HepG2 (cell line): ENCODE measurements around the gene SH2D1B. TPM values are rescaled to one million over a fixed set of nuclear protein-coding genes. Genes with fewer than 3 reads are reported as not detected.

Experiments
- ATAC-seq: fragments of 200-7000 bp; cut with Tn5 transposase; 3 replicates; pipeline ENCODE4 v1.9.1; 2020; ENCODE audit warnings: mild to moderate bottlenecking, moderate library complexity
- BruUV-seq: library from RNA; stranded (reverse); fragments of 400-500 nt; replicated peaks from 2 replicates; lab custom pipeline; 2021; lab: Mats Ljungman, UMichigan
- CTCF ChIA-PET: fragments of 300-600 bp; formaldehyde crosslinking; extraction: SDS; loops from one replicate; lab custom pipeline; 2021; ENCODE audit warnings: low total read pairs, inconsistent platforms, low intra/inter-chr PET ratio; lab: Yijun Ruan, JAX
- POLR2A ChIA-PET: fragments of 350-600 bp; sonication (Branson Sonifier 250); formaldehyde crosslinking; loops from one replicate; lab custom pipeline; 2020; ENCODE audit warnings: antibody characterized with exemption, inconsistent platforms; lab: Yijun Ruan, JAX
- DNase-seq: peaks from one replicate; pipeline ENCODE4 v3.0.0-alpha.2; 2015; ENCODE audit warnings: low spot score
- FAIRE-seq: peaks from 3 replicates; lab custom pipeline; 2011; peaks lifted over from hg19 to GRCh38; lab: Jason Lieb, UNC
- H2AFZ ChIP-seq: one replicate; pipeline ENCODE4 v1.6.1; 2011; ENCODE audit warnings: low read length, inconsistent platforms
- H3K27ac ChIP-seq: fragments of 300-600 bp; 3 replicates; pipeline ENCODE4 v1.8.0; 2011; ENCODE audit warnings: mixed run types, mild to moderate bottlenecking, mixed read lengths, low read length, inconsistent platforms; ENCODE audit not compliant: insufficient read depth; ENCODE audit errors: extremely low read length
- H3K27me3 ChIP-seq, 2 experiments: fragments of 200-600 bp in 1 of 2; 2 replicates in 1 of 2; 3 replicates in 1 of 2; pipeline versions ENCODE4 v1.6.0 to v1.8.0; 2011; ENCODE audit warnings: low read length in 2 of 2, mild to moderate bottlenecking in 2 of 2, moderate library complexity in 2 of 2, inconsistent platforms in 1 of 2; ENCODE audit not compliant: insufficient read depth in 2 of 2, control insufficient read depth in 1 of 2
- H3K36me3 ChIP-seq, 2 experiments: fragments of 200-600 bp in 1 of 2; replicated peaks in 1 of 2; 2 replicates in 1 of 2; 3 replicates in 1 of 2; pipeline versions ENCODE4 v1.5.1 to v1.8.0; 2011; ENCODE audit warnings: low read length in 2 of 2, inconsistent platforms in 1 of 2; ENCODE audit not compliant: insufficient read depth in 2 of 2, control insufficient read depth in 1 of 2
- H3K4me1 ChIP-seq: 2 replicates; pipeline ENCODE4 v1.5.1; 2012; ENCODE audit warnings: low read length, inconsistent platforms; ENCODE audit not compliant: insufficient read depth
- H3K4me2 ChIP-seq: 2 replicates; pipeline ENCODE4 v1.6.0; 2011; ENCODE audit warnings: low read depth, low read length, inconsistent platforms
- H3K4me3 ChIP-seq, 3 experiments: fragments of 200-600 bp in 1 of 3; sonication (generic), shearing (Covaris generic) in 1 of 3; replicated peaks in 1 of 3; 2 replicates each; pipeline ENCODE4 v1.5.1; 2011 to 2016; ENCODE audit warnings: low read length in 3 of 3, inconsistent platforms in 2 of 3, low read depth in 2 of 3, mild to moderate bottlenecking in 2 of 3, control low read depth in 1 of 3, mixed read lengths in 1 of 3; ENCODE audit not compliant: insufficient read depth in 1 of 3
- H3K79me2 ChIP-seq: one replicate; pipeline ENCODE4 v1.6.1; 2011; ENCODE audit warnings: low read length, inconsistent platforms; ENCODE audit not compliant: insufficient read depth
- H3K9ac ChIP-seq: 2 replicates; pipeline ENCODE4 v1.6.0; 2011; ENCODE audit warnings: mild to moderate bottlenecking, low read depth, low read length, inconsistent platforms; ENCODE audit not compliant: insufficient read depth
- H3K9me3 ChIP-seq: 2 replicates; pipeline ENCODE4 v1.5.1; 2012; ENCODE audit warnings: mild to moderate bottlenecking, low read length
- H4K20me1 ChIP-seq: 2 replicates; pipeline ENCODE4 v1.6.0; 2011; ENCODE audit warnings: inconsistent platforms, mild to moderate bottlenecking, low read length, moderate library complexity; ENCODE audit not compliant: insufficient read depth
- FOXA1 ChIP-seq, 2 experiments: fragments of 450-650 bp in 1 of 2; sonication (generic) in 1 of 2; formaldehyde crosslinking in 1 of 2; IDR thresholded peaks; 2 replicates each; pipeline versions ENCODE4 v1.4.0 to v1.6.1; 2016 to 2020; ENCODE audit warnings: missing genetic modification reagents in 1 of 2
- FOXA3 ChIP-seq: IDR thresholded peaks from 2 replicates; pipeline ENCODE4 v1.6.1; 2016; ENCODE audit warnings: missing genetic modification reagents, missing compliant biosample characterization
- SMC3 ChIP-seq: IDR thresholded peaks from 2 replicates; pipeline ENCODE4 v1.6.1; 2011; ENCODE audit warnings: low read length, improper control_type of control experiment
- STAG1 ChIP-seq: sonication (generic); formaldehyde crosslinking; IDR thresholded peaks from 2 replicates; pipeline ENCODE4 v1.4.0; 2020; ENCODE audit warnings: missing genetic modification reagents
- WGBS: methylation state at CpG from one replicate; pipeline ENCODE4 v1.1.6; 2017; ENCODE audit warnings: low lambda C conversion rate; 5-methylcytosine and 5-hydroxymethylcytosine counted together
- in situ Hi-C: cut with HindIII; loops from 2 replicates; pipeline ENCODE4 v1.10.0; 2017; ENCODE audit warnings: low pct_unique_long_range_greater_than_20kb; ENCODE audit not compliant: extremely low pct_ligation_motif_present
- intact Hi-C: fragments of 100-400 bp; cut with micrococcal nuclease; formaldehyde crosslinking; loops from one replicate; pipeline ENCODE4 v1.10.0; 2022; ENCODE audit not compliant: unreplicated experiment
- polyA plus RNA-seq, 8 experiments: library from polyadenylated mRNA; depleted of rRNA in 3 of 8; stranded (reverse) in 7 of 8; unstranded in 1 of 8; fragments of >200 nt; fragmentation: Illumina TruSeq in 4 of 8; extraction: Trizol in 4 of 8; gene quantifications; 2 replicates each; pipeline versions ENCODE4 v1.2.1 to v1.2.3, GENCODE V29; 2011 to 2016; ENCODE audit warnings: low read depth in 4 of 8, missing spikeins in 1 of 8, mixed read lengths in 1 of 8; ENCODE audit not compliant: insufficient read depth in 1 of 8
- total RNA-seq, 5 experiments: library from RNA; depleted of rRNA; stranded (reverse); fragments of >200 nt; fragmentation: Illumina TruSeq; extraction: Trizol; gene quantifications; 2 replicates each; pipeline ENCODE4 v1.2.3, GENCODE V29; 2016; ENCODE audit warnings: low read depth in 1 of 5
- TF ChIP-seq, protein P1 (sequence below): sonication (generic); formaldehyde crosslinking; IDR thresholded peaks from 2 replicates; pipeline ENCODE4 v1.4.0; 2020; ENCODE audit warnings: missing genetic modification reagents
- TF ChIP-seq, protein P2 (sequence below): sonication (generic); formaldehyde crosslinking; IDR thresholded peaks from 2 replicates; pipeline ENCODE4 v1.5.0; 2020; ENCODE audit warnings: mild to moderate bottlenecking, missing genetic modification reagents, moderate library complexity
- TF ChIP-seq, protein P3 (sequence below): sonication (generic); formaldehyde crosslinking; IDR thresholded peaks from 2 replicates; pipeline ENCODE4 v1.5.1; 2020; ENCODE audit warnings: missing genetic modification reagents, mild to moderate bottlenecking, borderline replicate concordance
- TF ChIP-seq, protein P4 (sequence below): sonication (generic); formaldehyde crosslinking; IDR thresholded peaks from 2 replicates; pipeline ENCODE4 v1.4.0; 2020; ENCODE audit warnings: missing genetic modification reagents
- TF ChIP-seq, protein P5 (sequence below): sonication (generic); formaldehyde crosslinking; IDR thresholded peaks from 2 replicates; pipeline ENCODE4 v1.5.0; 2020; ENCODE audit warnings: mild to moderate bottlenecking, missing genetic modification reagents, borderline replicate concordance

Gene SH2D1B
- total and polyA plus RNA-seq, 2 of the 13 experiments (the other 11 are each of a cell fraction or from before 2014, with no cell fraction given): not detected

DNA sequence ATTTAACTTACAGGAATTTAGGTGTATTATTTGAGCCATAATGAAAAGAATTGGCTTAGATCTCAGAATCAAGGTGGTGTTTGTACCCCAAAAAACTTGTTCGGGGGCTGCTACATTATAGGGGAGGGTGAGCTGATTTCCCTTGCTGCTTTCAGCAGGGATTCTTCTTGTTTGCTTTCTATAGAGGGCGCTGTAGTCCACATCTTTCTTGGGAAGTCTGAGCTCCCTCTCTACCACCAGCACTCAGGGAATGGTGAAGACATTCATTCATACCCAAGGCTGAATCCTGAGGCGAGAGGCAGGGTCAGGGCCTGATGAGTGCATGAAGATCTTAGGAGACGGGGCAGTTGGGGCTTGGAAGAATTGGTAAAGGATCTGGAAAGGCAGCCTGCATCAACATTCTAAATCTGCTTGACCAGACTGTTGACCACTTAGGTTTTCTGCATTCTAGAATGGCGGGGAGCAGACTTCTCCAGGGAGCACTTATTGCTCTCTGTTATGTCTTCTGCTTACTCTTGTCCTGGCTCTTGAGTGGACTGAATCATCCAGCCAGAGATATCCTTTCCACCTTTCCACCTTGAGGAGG is 54.2 kb downstream of the SH2D1B start:
- Histone ChIP-seq H3K79me2 (no peaks in the 10 kb centered on the region), H3K4me2 (no peak overlapping the region), H3K9me3 (no peaks in the 10 kb centered on the region), H3K27ac (no peak overlapping the region), H3K27me3 (no peaks in the 10 kb centered on the region), H3K36me3 (peaks cover 22 to 79% of the 10 kb centered on the region in 2 experiments), H4K20me1 (no peaks in the 10 kb centered on the region), H3K4me3 (no peak overlapping the region), H3K9ac (no peak overlapping the region), H3K4me1 (no peaks in the 10 kb centered on the region), H2AFZ (no peak overlapping the region)
- CTCF ChIA-PET: interaction anchor here (1.1 to 1.8 kb wide), 2 partner anchors 270 to 302 kb away, joined by 3 to 4 read pairs; no protein-coding TSS in a partner anchor
- POLR2A ChIA-PET: no interaction called here
- intact Hi-C loops: no loop called here
- 68% methylated on average over 4 of the region's 5 CpGs for WGBS
- DNase-seq (peak; percentile 30), FAIRE-seq (no peak), ATAC-seq (peak; percentile 72)
- TF ChIP-seq FOXA1 (IDR thresholded peaks at IDR 0.05): no peak
- peak; percentile 88 for TF ChIP-seq FOXA1 (CRISPR knock-in tag; IDR thresholded peaks at IDR 0.05)
- TF ChIP-seq FOXA3: peak; percentile 67
- TF ChIP-seq STAG1 (CRISPR knock-in tag): peak; percentile 63
- TF ChIP-seq, protein P1, sequence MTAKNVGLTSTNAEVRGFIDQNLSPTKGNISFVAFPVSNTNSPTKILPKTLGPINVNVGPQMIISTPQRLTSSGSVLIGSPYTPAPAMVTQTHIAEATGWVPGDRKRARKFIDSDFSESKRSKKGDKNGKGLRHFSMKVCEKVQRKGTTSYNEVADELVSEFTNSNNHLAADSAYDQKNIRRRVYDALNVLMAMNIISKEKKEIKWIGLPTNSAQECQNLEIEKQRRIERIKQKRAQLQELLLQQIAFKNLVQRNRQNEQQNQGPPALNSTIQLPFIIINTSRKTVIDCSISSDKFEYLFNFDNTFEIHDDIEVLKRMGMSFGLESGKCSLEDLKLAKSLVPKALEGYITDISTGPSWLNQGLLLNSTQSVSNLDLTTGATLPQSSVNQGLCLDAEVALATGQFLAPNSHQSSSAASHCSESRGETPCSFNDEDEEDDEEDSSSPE (CRISPR knock-in tag): no peak
- TF ChIP-seq, protein P2, sequence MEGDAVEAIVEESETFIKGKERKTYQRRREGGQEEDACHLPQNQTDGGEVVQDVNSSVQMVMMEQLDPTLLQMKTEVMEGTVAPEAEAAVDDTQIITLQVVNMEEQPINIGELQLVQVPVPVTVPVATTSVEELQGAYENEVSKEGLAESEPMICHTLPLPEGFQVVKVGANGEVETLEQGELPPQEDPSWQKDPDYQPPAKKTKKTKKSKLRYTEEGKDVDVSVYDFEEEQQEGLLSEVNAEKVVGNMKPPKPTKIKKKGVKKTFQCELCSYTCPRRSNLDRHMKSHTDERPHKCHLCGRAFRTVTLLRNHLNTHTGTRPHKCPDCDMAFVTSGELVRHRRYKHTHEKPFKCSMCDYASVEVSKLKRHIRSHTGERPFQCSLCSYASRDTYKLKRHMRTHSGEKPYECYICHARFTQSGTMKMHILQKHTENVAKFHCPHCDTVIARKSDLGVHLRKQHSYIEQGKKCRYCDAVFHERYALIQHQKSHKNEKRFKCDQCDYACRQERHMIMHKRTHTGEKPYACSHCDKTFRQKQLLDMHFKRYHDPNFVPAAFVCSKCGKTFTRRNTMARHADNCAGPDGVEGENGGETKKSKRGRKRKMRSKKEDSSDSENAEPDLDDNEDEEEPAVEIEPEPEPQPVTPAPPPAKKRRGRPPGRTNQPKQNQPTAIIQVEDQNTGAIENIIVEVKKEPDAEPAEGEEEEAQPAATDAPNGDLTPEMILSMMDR: peak; percentile 70
- TF ChIP-seq, protein P3, sequence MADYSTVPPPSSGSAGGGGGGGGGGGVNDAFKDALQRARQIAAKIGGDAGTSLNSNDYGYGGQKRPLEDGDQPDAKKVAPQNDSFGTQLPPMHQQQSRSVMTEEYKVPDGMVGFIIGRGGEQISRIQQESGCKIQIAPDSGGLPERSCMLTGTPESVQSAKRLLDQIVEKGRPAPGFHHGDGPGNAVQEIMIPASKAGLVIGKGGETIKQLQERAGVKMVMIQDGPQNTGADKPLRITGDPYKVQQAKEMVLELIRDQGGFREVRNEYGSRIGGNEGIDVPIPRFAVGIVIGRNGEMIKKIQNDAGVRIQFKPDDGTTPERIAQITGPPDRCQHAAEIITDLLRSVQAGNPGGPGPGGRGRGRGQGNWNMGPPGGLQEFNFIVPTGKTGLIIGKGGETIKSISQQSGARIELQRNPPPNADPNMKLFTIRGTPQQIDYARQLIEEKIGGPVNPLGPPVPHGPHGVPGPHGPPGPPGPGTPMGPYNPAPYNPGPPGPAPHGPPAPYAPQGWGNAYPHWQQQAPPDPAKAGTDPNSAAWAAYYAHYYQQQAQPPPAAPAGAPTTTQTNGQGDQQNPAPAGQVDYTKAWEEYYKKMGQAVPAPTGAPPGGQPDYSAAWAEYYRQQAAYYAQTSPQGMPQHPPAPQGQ (CRISPR knock-in tag): no peak
- TF ChIP-seq, protein P4, sequence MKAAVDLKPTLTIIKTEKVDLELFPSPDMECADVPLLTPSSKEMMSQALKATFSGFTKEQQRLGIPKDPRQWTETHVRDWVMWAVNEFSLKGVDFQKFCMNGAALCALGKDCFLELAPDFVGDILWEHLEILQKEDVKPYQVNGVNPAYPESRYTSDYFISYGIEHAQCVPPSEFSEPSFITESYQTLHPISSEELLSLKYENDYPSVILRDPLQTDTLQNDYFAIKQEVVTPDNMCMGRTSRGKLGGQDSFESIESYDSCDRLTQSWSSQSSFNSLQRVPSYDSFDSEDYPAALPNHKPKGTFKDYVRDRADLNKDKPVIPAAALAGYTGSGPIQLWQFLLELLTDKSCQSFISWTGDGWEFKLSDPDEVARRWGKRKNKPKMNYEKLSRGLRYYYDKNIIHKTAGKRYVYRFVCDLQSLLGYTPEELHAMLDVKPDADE (CRISPR knock-in tag): no peak
- TF ChIP-seq, protein P5, sequence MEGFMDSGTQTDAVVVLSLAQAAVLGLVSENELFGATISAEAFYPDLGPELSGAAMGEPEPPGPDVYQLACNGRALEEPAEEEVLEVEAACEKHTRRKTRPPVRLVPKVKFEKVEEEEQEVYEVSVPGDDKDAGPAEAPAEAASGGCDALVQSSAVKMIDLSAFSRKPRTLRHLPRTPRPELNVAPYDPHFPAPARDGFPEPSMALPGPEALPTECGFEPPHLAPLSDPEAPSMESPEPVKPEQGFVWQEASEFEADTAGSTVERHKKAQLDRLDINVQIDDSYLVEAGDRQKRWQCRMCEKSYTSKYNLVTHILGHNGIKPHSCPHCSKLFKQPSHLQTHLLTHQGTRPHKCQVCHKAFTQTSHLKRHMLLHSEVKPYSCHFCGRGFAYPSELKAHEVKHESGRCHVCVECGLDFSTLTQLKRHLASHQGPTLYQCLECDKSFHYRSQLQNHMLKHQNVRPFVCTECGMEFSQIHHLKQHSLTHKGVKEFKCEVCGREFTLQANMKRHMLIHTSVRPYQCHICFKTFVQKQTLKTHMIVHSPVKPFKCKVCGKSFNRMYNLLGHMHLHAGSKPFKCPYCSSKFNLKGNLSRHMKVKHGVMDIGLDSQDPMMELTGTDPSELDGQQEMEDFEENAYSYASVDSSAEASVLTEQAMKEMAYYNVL: no peak
- TF ChIP-seq SMC3: peak; percentile 16; the same call in 1 of the 2 replicates
- BruUV-seq: no TSS peak
- in situ Hi-C loops: no loop called here
